IPS-15b (cell line): Measurements from ENCODE around the gene GNG7.
"Not testable (repeated sequence)": the region's sequence is repeated elsewhere in the genome, so short reads cannot be mapped to it uniquely, and the experiment has no call there.

Source experiments
- H3K27me3 ChIP-seq: one replicate; pipeline ENCODE4 v1.6.1; 2013; ENCODE audit warnings: low read length; ENCODE audit not compliant: control insufficient read depth, insufficient read depth
- H3K36me3 ChIP-seq: one replicate; pipeline ENCODE4 v1.6.1; 2013; ENCODE audit warnings: low read length; ENCODE audit not compliant: control insufficient read depth, insufficient read depth
- H3K4me1 ChIP-seq: one replicate; pipeline ENCODE4 v1.6.1; 2013; ENCODE audit warnings: mild to moderate bottlenecking, low read length; ENCODE audit not compliant: control insufficient read depth, insufficient read depth
- H3K4me3 ChIP-seq: one replicate; pipeline ENCODE4 v1.5.1; 2013; ENCODE audit warnings: low read depth, low read length
- H3K9ac ChIP-seq: one replicate; pipeline ENCODE4 v1.6.1; 2013; ENCODE audit warnings: low read depth, mild to moderate bottlenecking, low read length
- H3K9me3 ChIP-seq: one replicate; pipeline ENCODE4 v1.6.1; 2013; ENCODE audit warnings: mild to moderate bottlenecking, low read length; ENCODE audit not compliant: control insufficient read depth, insufficient read depth

Gene GNG7

GRCh38 chr19:2590630-2591399 is 111.7 kb downstream of the GNG7 start:
- Histone ChIP-seq H3K9ac (no peak overlapping the region), H3K9me3 (no peaks in the 10 kb centered on the region), H3K27me3 (no peaks in the 10 kb centered on the region), H3K36me3 (no peaks in the 10 kb centered on the region), H3K4me3 (no peak overlapping the region), H3K4me1 (peaks cover 11% of the 10 kb centered on the region)

- Histone ChIP-seq H3K9me3 (no peaks in the 10 kb centered on the region), H3K27me3 (no peaks in the 10 kb centered on the region), H3K36me3 (no peaks in the 10 kb centered on the region), H3K4me3 (no peak overlapping the region), H3K4me1 (peaks cover 11% of the 10 kb centered on the region), H3K9ac (no peak overlapping the region)
These were observed 113.1 kb downstream of the GNG7 start for GRCh38 chr19:2589441-2589840.

- H3K9ac ChIP-seq: no peak overlapping the region
- peaks cover 11% of the 10 kb centered on the region for H3K4me1 ChIP-seq
- no peak overlapping the region for H3K4me3 ChIP-seq
- H3K9me3 ChIP-seq: no peaks in the 10 kb centered on the region
- H3K36me3 ChIP-seq: no peaks in the 10 kb centered on the region
- H3K27me3 ChIP-seq: no peaks in the 10 kb centered on the region
These were observed 114.3 kb downstream of the GNG7 start for GRCh38 chr19:2588081-2588777.

GRCh38 chr19:2587001-2587719 is 115.3 kb downstream of the GNG7 start:
- Histone ChIP-seq H3K4me3 (no peak overlapping the region), H3K4me1 (peaks cover 11% of the 10 kb centered on the region), H3K9me3 (no peaks in the 10 kb centered on the region), H3K9ac (no peak overlapping the region), H3K36me3 (no peaks in the 10 kb centered on the region), H3K27me3 (no peaks in the 10 kb centered on the region)

GRCh38 chr19:2586196-2586595 is 116.3 kb downstream of the GNG7 start:
- H3K9ac ChIP-seq: no peak overlapping the region
- no peaks in the 10 kb centered on the region for H3K9me3 ChIP-seq
- no peak overlapping the region for H3K4me3 ChIP-seq
- peaks cover 17% of the 10 kb centered on the region for H3K4me1 ChIP-seq
- no peaks in the 10 kb centered on the region for H3K27me3 ChIP-seq
- no peaks in the 10 kb centered on the region for H3K36me3 ChIP-seq

- H3K9me3 ChIP-seq: no peaks in the 10 kb centered on the region
- no peak overlapping the region for H3K9ac ChIP-seq
- H3K4me1 ChIP-seq: peaks cover 17% of the 10 kb centered on the region
- H3K36me3 ChIP-seq: no peaks in the 10 kb centered on the region
- H3K27me3 ChIP-seq: no peaks in the 10 kb centered on the region
- no peak overlapping the region for H3K4me3 ChIP-seq
These were observed 118.5 kb downstream of the GNG7 start for GRCh38 chr19:2584002-2584401.

GRCh38 chr19:2582984-2583956 is 119.2 kb downstream of the GNG7 start:
- H3K4me1 ChIP-seq: peaks cover 19% of the 10 kb centered on the region
- no peaks in the 10 kb centered on the region for H3K36me3 ChIP-seq
- H3K9me3 ChIP-seq: no peaks in the 10 kb centered on the region
- H3K4me3 ChIP-seq: no peak overlapping the region
- no peaks in the 10 kb centered on the region for H3K27me3 ChIP-seq
- no peak overlapping the region for H3K9ac ChIP-seq

- H3K27me3 ChIP-seq, H3K9me3 ChIP-seq, H3K36me3 ChIP-seq, H3K4me3 ChIP-seq, H3K9ac ChIP-seq: not testable (repeated sequence)
- H3K4me1 ChIP-seq: peaks cover 10% of the 10 kb centered on the region
These were observed 122.1 kb downstream of the GNG7 start for GRCh38 chr19:2580396-2580795.

- H3K9ac ChIP-seq: no peak overlapping the region
- H3K4me3 ChIP-seq: peak overlapping the region; percentile 50
- H3K4me1 ChIP-seq: peaks cover 10% of the 10 kb centered on the region
- no peaks in the 10 kb centered on the region for H3K9me3 ChIP-seq
- no peaks in the 10 kb centered on the region for H3K36me3 ChIP-seq
- H3K27me3 ChIP-seq: no peaks in the 10 kb centered on the region
These were observed 122.7 kb downstream of the GNG7 start for GRCh38 chr19:2579678-2580280.

- H3K36me3 ChIP-seq: no peaks in the 10 kb centered on the region
- peak overlapping the region; percentile 50 for H3K4me3 ChIP-seq
- H3K9ac ChIP-seq: no peak overlapping the region
- H3K9me3 ChIP-seq: no peaks in the 10 kb centered on the region
- H3K4me1 ChIP-seq: peaks cover 10% of the 10 kb centered on the region
- no peaks in the 10 kb centered on the region for H3K27me3 ChIP-seq
These were observed 123.4 kb downstream of the GNG7 start for GRCh38 chr19:2578901-2579677.
